COLO668 (cell line): ENCODE results near the gene SLC49A4.

Experiments used
- DNase-seq: peaks from one replicate; lab custom pipeline; 2025; ENCODE audit not compliant: unreplicated experiment; lab: John Stamatoyannopoulos, UW

Gene SLC49A4

DNA sequence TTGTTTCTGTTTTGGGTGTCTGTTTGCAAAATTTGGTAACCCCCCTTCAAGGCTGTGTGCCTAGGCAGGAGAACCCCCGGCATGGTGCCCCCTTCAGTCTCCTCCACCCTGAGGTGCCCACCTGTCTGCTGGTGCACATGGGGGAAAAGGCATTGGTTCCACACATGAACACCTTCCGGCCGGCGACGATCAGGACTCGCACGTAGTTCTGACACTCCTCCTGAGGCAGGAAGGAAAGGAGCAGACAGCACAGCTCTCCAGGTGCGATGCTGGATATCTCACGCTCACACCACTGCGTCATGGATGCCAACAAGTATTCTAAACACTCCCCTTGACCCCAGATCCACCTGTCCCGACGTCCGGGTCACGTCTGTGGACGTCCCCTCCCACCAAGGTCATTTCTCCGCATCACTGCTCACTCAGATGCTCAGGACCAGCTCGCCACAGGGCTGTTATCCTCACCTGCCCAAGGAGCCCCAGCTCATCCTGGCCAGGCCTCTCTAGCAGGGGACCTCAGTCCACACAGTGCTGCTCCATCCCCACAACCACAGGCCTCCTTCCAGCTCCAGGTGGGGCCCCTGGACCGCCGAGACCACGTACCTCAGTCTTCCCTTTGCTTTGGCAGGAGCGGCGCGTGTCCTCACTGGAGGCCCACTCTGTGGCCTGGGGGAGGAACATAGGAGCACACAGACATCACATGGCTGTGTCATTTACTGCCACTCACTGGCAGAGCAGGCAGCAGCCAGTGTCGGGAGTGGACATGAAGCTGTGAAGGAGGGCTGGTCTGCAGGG, 133.7 kb downstream of the SLC49A4 start:
- DNase-seq, result no peak

DNA sequence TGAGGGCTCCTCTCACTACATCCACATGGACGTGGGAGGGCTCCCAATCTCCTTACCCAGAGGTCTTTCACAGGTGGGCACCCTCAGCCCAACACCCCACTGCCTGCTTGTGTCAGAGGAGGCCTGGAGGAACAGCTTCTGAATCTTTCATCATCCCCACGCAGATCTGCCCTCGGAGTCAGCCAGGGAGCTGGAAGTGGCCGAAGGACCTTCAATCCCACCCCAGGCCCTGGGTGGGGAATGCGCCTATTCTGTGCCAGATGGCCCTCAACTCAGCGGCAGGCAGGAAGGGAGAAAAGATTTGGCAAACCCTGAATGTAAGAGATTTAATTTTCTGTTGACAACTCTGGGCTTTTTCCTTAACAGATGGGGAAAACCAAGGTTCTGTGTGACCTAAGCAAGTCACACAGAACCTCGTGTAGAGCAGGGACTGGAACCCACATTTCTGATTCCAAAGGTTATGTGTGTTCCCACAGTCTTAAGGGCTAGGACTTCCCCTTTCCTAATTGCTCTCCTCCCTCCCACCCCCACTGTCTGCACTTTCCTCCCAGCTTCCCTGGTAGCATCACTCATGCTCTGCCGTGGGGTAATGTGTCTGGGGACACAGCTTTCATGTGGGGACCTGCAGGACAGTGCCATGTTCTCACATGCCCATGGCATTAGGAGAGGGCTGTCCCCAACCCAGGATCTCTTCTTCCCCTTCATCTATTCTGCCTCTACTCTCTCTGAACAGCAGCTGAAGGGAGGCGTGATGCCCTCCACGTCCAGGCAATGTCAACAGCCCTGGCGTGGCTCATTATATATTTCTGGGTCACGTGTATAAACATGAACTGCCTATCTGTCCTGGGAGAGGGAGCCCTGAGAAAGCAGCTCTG, 134.6 kb downstream of the SLC49A4 start:
- DNase-seq, result no peak

DNA sequence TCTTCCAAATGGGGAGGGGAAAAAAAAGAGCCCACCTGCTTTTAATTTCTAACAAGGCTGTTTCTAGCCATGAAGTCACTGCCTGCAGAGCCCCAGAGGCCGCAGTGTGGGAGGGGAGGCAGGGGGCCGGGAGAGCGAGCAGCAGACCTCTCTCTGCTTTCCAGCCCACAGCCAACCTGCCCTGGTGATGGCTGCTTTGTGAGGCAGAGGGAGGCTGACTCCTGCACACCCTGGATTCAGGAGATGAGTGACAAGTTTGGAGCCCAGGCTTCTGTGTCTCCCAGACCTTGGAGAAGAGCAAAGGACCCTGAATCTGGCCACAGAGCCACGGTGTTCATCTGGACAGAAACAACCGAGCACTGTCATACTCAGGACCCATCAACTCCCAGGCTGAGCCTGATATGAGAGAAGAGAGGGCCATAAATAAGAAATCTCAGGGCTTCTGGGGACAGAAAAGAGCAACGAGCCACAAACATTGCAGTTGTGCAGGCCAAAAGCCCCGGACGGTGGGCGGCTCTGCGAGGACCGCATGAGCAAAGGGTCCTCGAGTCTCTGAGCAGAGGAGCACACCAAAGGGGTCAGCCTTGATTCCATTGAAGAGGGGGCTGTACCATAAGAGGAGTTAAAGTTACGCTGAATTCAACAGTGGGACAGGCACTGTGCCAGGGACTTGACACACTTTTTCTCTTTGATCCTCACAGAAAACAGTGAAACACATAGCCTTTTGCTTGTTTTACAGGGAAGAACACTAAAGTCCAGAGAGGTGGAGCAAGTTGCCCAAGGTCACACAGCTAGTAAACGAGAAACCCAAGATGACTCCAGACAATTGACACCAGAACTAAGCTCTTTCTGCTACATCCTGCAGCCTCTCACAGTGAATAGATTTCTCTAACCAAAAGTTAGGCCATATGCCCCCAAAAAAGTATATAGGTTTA, 135.5 kb downstream of the SLC49A4 start:
- DNase-seq, result no peak
